Measurements from ENCODE around the gene NCOR2.

The NCOR2 gene

DNA sequence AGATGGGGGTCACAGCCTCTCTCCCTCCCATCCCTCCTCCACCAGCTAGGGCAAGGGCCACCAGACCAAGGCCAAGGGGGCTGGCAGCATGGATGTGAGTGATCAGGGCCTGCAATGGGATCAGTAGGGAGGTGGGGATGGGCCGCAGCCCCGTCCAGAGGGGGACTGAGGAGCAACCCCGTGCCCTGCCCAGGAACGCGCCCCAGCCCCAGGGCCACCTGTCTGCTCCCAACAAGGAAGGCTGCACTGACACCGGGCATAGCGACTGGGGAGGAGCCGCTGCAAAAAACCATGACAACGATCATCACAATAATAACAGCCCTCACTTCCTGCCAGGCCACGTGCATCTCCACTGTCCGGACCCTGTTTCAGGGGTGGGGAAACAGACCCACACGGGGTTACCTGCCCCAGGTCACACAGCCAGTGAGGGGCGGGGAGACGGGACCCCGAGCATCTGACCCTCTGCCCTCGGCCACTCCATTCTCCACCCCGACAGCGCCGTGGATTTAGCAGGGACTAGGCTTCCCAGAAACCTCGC is 24.3 kb downstream of the NCOR2 start:
- no peak for DNase-seq (ENCODE audit: low spot score)

DNA sequence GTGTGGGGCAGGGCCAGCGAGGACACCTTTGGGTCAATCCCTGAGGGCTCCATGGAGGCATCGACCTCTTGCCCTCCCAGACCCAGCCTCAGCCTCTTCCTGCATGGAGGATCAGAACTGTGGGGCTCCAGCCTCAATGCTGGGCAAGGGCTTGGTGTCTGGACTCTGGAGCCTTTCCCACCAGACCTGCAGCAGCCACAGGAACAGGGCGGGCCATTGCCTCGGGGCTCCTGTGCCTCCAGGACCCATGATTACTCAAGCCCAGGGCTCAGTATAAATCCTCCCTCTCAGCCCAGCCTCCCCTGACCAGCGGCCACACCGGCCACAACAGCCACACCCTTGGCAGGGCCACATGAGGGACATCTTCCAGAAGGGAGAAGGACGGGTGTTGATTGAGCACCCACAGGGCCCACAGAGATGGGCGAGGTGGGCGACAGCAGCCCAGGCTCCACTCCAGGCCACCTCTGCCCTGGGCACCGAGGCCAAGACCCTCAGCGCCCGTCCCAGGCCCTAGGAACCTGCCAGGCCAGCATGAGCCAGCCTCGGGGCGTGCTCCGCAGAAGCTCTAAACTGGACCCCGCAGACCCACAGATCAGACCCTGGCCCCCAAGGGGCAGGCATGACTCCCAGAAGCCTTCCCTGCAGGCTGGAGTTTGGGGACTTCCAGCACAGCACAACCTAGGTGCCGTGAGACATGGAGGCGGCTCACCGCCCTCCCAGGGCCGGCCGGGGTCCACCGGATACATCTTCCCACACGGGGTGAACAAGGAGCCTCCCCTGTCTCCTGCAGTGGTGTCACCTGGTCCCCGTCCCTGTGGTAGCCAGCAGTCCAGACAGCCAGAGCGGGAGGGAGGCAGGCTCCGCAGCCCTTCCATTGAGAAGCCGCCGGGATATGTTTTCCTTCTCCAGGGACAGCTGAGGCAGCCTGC is 25.1 kb downstream of the NCOR2 start:
- no peak for DNase-seq (ENCODE audit: low spot score)

DNA sequence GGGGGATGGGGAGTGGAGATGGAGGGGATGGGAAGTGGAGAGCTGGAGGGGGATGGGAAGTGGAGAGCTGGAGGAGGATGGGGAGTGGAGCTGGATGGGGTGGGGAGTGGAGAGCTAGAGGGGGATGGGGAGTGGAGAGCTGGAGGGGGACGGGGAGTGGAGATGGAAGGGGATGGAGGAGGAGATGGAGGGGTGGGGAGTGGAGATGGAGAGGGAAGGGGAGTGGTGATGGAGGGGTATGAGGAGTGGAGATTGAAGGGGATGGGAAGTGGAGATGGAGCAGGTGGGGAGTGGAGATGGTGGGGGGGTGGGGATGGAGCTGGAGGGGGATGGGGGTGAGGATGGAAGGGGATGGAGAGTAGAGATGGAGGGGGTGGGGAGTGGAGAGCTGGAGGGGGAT is 26.1 kb downstream of the NCOR2 start:
- no peak for DNase-seq (ENCODE audit: low spot score)

DNA sequence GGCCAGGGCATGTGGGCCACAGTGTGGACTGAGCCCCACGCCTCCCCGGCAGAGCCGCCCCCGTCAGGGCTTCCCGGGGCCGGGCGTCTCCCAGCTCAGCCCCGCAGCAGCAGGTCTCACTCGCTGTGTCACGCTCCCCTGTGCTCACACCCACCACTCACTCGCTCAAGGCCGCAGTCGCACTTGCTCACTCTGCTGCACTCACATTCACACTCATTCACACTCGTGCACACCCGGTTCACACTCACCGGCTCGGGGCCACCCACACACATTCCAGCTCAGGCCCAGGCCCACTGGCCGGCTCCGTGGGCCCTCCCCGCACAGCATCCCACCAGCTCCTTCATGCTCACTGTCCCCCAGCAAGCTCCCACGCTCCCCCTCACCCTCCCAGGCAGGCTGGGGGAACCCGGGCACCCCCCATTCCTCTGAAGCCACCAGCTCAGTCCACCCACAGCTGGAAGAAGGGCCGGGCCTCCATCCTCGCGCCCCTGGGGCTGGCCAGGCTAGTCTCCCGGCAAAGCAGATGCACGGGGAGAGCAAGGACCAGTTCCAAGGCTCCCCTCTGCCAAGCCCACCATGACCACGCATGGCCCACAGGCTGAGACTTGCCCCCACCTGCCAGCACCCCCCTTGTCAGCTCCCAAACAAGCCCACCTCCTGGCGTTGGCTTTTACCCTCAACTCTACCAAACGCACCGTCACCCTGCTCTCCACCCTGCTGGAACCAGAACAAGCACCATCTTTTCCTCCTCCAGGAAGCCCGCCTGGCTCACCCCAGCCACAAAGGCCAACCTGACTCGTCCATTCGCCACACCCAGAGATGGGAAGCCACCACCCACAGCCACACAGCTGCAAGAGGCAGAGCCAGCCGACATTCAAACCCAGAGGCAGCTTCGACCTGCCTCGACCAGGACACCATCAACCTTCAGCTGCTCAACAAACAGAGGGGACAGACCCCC is 28.0 kb downstream of the NCOR2 start:
- no peak for DNase-seq (ENCODE audit: low spot score)

DNA sequence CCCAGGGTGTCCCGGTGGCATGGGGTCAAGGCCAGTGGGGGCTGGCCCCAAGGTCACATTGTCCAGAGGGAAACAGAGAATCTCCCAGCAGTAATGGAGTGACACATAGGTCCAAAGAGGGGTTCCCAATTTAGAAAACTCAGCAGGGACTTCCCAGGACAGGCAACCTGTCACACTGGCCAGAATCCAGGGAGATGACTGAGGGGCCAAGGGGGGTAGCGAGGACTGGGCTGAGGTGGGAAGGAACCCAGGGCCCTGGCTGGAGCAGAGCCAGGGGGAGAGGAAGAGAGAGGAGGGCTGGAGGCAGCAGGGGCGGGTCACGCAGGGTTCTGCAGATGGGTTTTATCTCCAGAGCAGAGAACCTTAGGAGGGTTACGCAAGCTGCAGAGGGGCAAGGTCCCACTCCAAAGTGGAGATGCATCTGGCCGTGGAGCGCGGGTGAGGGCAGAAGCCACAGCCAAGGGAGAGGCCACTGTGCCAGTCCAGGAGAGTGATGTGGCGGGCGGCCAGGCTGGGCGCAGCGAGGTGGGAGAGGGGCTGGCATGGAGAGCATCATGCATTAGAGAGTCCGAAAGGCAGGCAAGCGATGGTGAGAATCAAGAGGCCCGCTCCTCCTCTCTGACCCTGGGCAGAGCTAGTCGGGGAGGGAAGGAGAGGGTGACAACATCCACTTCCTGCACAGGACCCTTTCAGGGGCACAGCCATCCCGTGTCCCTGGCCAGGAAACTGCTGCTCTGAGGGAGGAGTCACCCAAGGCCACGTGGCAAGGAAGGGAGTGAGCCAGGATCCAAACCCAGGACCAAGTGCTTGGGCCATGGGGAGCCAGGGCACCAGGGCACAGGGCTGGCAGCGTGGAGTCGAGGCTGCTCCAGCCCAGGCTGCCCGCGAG is 29.0 kb downstream of the NCOR2 start:
- DNase-seq (ENCODE audit: low spot score) = no peak

DNA sequence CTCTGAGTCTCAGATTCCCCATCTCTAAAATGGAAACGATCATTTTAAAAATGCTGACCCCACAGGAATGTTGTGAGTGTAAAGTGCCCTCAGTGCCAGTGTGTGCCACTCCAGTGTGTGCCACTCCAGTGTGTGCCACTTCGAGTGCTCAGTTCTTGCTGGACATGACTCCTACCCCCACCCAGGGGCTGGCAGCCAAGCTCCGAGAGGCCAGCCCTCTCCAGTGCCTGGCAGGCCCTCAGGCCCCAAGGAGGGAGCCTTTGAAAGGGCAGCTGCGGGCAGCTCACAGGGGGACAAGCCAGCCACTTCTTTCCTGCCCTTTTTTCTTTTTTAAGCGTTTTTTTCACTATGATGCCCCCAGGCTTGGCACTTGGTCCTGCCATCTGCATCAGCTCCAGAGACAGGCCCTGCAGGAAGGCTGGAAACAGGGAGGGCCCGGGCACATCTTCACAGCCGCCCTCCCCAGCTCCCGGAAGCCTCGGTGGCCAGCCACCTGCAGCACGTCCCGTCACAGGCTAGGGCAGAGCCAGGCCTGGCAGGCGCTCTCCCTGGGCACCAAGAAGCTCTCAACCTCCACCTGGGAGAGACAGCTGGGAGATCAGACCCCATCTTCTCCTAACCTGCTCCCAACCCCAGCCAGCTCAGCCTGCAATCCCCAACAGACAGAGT is 29.8 kb downstream of the NCOR2 start:
- DNase-seq (ENCODE audit: low spot score) = no peak

DNA sequence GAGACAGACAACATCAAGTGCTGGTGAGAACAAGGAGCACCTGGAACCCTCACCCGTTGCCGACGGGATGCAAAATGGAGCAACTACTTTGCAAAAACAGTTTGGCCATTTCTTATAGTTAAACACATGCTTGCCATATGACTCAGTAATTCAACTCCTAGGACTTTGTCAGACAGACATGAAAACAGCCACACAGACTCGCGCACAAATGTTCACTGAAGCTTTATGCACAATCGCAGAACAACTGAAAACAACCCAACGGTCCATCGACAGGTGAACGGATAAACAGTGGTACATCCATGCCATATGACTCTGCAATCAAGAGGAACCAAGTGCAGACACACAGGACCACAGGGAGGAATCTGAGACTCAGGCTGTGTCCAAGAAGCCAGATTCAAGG is 30.8 kb downstream of the NCOR2 start:
- DNase-seq (ENCODE audit: low spot score) = no peak

DNA sequence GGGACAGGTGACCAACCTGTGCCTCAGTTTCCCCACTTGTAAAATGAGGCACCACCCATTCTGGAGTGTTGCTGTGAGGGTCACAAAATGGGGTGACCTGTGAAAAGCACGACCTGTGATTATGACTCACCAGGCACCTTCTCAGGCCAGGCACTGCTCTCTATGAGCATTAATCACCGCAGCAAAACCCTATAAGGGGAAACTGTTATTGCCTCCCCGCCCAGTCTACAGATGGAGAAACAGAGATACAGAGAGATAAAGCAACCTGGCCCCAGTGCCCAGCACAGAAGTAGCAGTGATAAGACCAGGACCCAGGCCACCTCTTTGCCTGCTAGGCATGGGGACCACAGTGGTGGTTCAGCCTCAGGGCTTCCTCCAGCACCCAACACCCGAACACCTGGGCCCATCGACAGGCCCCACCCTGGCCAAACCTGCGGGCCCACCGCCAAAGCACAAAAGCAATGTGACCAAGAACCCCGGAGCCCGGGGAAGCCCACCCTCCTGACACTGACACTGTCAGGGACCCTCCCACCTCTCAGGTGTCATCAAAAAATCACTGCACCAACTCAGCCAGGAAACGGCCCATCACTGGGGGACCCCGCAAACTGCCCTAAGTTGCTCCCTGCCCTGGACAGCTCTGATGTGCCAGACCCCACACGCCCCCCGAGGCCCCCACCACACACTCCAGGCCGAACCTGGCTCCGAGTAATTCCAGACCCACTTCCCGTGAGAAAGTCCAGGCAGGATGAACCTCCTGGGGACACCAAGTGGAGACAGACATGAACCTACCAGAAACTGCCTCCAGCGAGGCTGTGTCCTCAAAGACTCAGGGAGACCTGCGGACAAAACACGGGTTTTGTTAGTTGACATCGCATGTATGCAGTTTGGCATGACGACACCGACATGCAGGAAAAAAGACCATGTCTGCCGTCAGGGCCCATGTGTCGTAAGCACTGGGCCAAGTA is 32.4 kb downstream of the NCOR2 start:
- DNase-seq (ENCODE audit: low spot score) = no peak

DNA sequence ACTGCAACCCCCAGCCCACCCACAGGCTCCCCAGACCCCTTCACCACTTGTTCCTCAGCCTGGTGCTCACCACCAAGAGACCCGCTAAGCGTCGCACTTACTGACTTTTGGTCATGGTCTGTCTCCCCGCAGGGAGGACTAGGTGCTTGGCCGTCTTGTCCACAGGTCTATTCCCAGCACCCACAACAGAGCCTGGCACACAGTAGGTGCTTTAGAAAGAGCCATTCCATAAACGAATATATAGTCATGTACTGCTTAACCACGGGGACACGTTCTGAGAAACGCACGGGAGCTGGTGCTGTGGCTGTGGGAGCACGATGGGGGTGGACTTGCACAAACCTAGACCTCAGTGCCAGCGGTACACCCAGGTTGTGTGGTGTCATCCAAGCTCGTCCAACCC is 34.0 kb downstream of the NCOR2 start:
- DNase-seq (ENCODE audit: low spot score) = no peak

DNA sequence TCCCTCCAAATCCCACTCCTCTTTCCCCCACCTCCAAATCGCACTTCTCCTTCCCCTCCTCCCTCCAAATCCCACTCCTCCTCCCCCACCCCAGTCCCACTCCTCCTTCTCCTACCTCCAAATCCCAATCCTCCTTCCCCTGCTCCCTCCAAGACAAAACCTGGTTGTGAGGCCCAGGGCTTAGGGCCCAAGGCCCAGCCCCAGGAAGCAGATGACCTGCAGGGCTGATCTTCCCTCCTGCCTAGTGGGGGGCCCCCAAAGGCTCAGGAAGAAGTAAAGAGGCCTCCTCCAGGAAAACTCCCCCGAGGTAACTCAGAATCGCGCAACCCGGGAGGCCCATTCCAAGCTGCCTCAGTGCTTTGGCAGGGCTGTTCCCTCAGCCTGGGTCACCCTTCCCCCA is 34.4 kb downstream of the NCOR2 start:
- no peak for DNase-seq (ENCODE audit: low spot score)

DNA sequence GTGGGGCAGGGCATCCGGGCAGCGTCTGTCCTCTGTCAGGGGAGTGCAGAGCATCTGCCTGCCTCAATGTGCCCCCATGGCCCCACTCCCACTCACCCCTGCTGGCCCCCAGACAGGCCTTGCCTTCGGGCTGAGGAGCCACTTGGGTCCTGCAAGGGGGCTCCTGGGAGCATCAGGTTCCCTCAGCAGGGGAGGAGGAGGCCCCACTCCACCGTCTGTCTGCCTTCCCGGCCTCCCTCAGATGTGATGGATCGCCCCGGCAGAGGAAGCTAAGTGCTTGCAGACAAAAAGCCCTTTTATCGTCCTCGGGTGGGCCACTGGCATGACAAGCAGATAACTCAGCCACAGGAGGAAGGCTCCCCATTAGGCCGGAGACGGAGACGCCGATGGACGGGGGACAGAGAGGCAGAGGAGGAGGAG is 35.1 kb downstream of the NCOR2 start:
- no peak for DNase-seq (ENCODE audit: low spot score)

DNA sequence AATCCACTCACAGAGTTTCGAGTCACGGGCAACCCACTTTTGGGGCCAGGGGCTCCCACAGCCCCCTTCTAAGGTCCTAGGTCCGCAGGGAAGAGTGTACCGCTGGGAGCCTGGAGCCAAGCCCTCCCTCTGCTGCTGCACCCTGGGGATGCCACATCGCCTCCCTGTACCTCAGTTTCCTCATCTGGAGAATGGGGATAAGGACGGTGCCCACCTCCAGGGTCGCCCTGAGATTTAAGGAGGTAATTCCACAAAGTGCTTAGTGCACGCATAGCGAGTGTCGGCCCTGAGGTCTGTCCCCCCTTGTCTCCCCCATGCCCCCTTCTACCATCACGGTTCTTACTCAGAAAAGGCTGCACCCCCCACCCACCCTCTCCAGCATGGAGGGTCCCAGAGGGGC is 35.5 kb downstream of the NCOR2 start:
- no peak for DNase-seq (ENCODE audit: low spot score)

DNA sequence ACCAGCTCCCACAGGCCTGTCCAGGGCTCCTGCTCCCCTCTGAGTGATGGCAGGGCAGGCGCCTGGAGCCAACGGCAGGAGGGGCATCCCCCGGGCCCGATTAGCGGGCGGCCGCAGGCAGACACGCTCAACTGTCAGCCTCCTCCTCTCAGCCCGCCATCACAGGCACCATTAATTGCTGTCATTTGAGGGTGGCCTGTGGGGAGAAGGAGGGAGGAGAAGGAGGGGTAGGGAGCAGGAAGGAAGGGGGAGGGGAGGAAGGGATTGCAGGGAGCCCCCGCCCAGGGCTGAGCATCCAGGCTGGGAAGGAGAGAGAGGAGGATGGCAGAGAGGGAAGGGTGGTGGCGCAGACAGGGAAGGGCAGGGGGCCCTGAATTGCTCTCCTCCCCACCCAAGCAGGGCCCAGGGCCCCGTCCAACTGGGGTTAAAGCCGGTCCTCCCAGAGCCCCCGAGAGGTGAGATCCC is 36.1 kb downstream of the NCOR2 start:
- DNase-seq (ENCODE audit: low spot score) = no peak

DNA sequence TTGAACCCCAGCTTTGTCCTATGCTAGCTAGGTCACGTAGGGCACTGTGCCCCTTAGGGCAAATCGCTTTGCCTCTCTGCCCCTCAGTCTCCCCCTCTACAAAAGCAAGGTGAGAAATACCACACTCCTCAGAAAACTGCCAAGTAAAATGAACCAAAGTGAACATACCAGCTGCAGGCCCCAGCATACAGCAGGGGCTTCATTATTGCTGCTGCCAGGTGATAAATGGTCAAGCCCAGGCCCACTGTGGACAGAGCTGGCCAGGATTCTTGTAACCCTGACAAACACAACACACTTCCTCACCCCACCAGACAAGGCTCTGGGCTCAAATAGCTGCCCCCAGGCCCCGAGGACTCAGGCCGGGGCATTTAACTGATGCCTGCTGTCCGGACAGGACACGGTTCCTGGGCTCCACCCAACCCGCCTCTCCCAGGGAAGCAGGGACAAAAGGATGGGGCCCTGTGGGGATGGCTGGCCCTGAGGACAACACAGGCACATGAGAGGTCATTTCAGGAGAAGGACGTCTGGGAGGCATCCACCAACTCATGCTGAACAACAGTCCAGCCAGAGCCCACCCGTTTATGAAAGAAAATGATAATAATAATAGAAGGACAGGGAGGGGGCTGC is 36.7 kb downstream of the NCOR2 start:
- no peak for DNase-seq (ENCODE audit: low spot score)

DNA sequence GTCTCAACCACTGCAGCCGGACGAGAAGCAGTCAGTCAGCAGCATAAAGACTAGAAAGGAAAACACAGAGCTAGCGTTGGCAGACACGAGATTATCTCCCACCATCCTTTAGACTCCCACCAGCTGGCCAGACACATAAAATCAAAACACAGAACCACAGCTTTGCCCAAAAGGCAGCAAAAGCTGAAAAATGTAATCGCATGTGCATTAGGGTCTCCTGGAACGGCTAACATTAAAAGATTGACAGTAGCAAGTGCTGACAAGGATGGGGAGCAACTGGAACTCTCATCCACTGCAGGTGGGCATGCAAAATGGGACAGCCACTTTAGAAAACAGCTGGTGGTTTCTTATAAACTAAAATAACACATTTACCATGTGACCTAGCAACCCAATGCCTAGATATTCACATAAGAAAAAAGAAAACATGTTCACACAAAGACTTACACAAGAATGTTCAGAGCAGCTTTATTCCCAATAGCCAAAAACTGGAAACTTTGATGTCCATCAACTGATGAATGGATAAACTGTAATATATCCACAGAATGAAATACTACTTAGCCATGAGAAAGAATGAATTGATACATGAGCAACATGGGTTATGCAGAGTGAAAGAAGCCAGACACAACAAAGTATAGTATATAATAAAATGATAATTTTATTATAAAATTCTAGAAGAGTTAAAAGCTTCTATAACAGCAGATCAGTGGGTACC is 37.7 kb downstream of the NCOR2 start:
- DNase-seq (ENCODE audit: low spot score) = no peak

DNA sequence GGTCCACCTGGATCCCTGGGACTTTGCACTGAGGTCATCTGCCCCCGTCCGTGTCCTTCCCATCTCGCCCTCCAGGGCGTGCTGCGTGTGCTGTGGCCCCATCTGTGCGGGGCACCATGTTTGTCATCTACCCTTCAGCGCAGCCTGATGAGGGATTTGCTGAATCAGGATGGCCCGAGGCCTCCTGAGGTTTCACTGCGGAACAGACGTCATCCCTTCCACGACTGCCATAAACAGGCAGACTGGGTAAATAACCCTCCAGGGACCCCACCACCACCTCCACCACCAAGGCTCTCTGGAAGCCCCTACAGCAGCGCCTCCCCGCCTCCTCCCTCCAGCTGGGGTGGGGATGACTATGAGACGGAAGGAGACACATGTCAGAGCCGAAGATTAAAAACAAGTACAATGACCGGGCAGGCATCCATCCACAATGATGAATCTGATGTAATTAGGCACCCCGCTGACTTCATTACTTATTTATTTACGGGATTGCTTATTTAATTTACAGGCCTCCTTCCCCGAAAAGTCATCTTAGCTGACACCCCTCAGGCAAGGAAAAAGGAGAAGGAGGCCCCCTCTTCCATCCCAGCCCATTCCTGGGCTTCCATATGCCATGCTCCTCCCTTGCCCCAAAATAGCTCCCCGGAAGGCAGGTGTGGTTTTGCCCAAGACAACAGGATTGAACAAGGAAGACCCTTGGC is 39.4 kb downstream of the NCOR2 start:
- no peak for DNase-seq (ENCODE audit: low spot score)

DNA sequence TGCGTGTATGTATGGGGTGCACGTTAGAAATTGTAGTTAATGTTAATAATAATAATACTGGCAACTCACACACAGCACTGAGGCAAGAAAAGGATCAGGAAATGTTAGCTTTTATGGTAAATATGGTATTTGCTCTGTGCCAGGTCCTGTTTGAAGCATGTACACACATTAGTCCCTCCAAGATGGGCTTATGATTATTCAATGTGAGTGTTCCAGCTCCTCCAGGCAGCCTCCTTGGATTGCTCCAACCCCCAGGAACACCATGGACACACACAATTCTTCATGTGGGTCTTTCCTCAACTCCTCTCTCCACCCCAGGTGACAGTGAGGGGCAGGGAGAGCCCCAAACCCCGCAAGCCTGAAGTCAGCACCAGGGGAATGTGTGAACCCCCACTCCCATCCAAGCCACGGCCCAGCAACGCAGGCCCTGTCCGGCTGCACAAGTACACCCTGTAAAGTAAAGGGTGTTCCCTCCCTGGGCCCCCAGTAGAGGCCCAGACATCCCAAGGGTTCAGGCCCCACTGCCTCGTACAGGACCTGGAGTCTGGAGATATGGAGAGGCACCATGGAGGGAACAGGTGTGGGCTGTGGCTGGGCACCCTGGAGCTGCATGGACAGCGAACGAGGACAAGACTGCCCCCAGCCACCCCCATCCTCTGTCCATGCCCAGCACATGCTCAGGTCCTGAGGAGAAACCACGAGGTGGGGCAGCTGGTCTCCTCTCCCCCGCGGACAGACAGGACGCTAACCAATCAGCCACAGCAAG is 41.3 kb downstream of the NCOR2 start:
- no peak for DNase-seq (ENCODE audit: low spot score)
